ENCODE measurements around the gene DENND2C. TPM values are rescaled to one million over a fixed set of nuclear protein-coding genes. Genes with fewer than 3 reads are reported as not detected.

DENND2C gene
- total and polyA plus RNA-seq, 2 of the 13 experiments (the other 11 are each of a cell fraction or from before 2014, with no cell fraction given), result 0.08 to 0.33 TPM

- Histone ChIP-seq H3K4me1 (ENCODE audit: insufficient read depth, low read length) (0 out of 2 replicates have a peak, but pooled peaks cover 1% of the 10 kb centered on the region), H3K9me3 (ENCODE audit: low read length) (no peaks in the 10 kb centered on the region), H3K4me3 (replicated peaks in 1 of 3; ENCODE audit: insufficient read depth in 1 of 3, low read depth in 2 of 3, low read length in 3 of 3) (no peak overlapping the region), H3K27me3 (ENCODE audit: control insufficient read depth in 1 of 2, insufficient read depth in 2 of 2, low read length in 2 of 2) (no peaks in the 10 kb centered on the region), H3K4me2 (ENCODE audit: low read depth, low read length) (no peak overlapping the region), H3K9ac (ENCODE audit: insufficient read depth, low read depth, low read length) (no peak overlapping the region), H3K27ac (ENCODE audit: extremely low read length, insufficient read depth, low read length) (no peak overlapping the region), H4K20me1 (ENCODE audit: insufficient read depth, low read length) (no peaks in the 10 kb centered on the region), H2AFZ (ENCODE audit: low read length) (no peak overlapping the region), H3K36me3 (replicated peaks in 1 of 2; ENCODE audit: control insufficient read depth in 1 of 2, insufficient read depth in 2 of 2, low read length in 2 of 2) (peaks cover 9 to 56% of the 10 kb centered on the region in 2 experiments; a peak in 4 of 5 replicates), H3K79me2 (ENCODE audit: insufficient read depth, low read length) (no peaks in the 10 kb centered on the region)
- 90% methylated on average over 2 of the region's 2 CpGs for WGBS (ENCODE audit: low lambda C conversion rate)
- no peak for TF ChIP-seq SIX1 (CRISPR knock-in tag; IDR thresholded peaks at IDR 0.05; ENCODE audit: borderline replicate concordance)
- intact Hi-C loops (cut with micrococcal nuclease; ENCODE audit: unreplicated experiment), result no loop called here
- in situ Hi-C loops (cut with HindIII; ENCODE audit: extremely low pct_ligation_motif_present, low pct_unique_long_range_greater_than_20kb), result no loop called here
- FAIRE-seq, result no peak
- ATAC-seq, result no peak
- CTCF ChIA-PET (ENCODE audit: low intra/inter-chr PET ratio, low total read pairs), result no interaction called here
- no TSS peak for BruUV-seq (replicated peaks)
- POLR2A ChIA-PET, result no interaction called here
- no peak for DNase-seq (ENCODE audit: low spot score)
Measured at GRCh38 chr1:114574365-114574764, 95.5 kb downstream of the DENND2C start.

- Histone ChIP-seq H2AFZ (ENCODE audit: low read length) (no peak overlapping the region), H3K27me3 (ENCODE audit: control insufficient read depth in 1 of 2, insufficient read depth in 2 of 2, low read length in 2 of 2) (no peaks in the 10 kb centered on the region), H3K4me2 (ENCODE audit: low read depth, low read length) (no peak overlapping the region), H3K4me1 (ENCODE audit: insufficient read depth, low read length) (no peaks in the 10 kb centered on the region), H4K20me1 (ENCODE audit: insufficient read depth, low read length) (no peaks in the 10 kb centered on the region), H3K9me3 (ENCODE audit: low read length) (no peaks in the 10 kb centered on the region), H3K9ac (ENCODE audit: insufficient read depth, low read depth, low read length) (no peak overlapping the region), H3K36me3 (replicated peaks in 1 of 2; ENCODE audit: control insufficient read depth in 1 of 2, insufficient read depth in 2 of 2, low read length in 2 of 2) (peaks cover 1 to 22% of the 10 kb centered on the region in 2 experiments; a peak in 2 of 5 replicates), H3K79me2 (ENCODE audit: insufficient read depth, low read length) (no peaks in the 10 kb centered on the region), H3K4me3 (replicated peaks in 1 of 3; ENCODE audit: insufficient read depth in 1 of 3, low read depth in 2 of 3, low read length in 3 of 3) (no peak overlapping the region), H3K27ac (ENCODE audit: extremely low read length, insufficient read depth, low read length) (no peak overlapping the region)
- intact Hi-C loops (cut with micrococcal nuclease; ENCODE audit: unreplicated experiment) (no loop called here), in situ Hi-C loops (cut with HindIII; ENCODE audit: extremely low pct_ligation_motif_present, low pct_unique_long_range_greater_than_20kb) (no loop called here)
- ATAC-seq (no peak), FAIRE-seq (no peak), DNase-seq (ENCODE audit: low spot score) (no peak)
- TF ChIP-seq PRPF4 (IDR thresholded peaks at IDR 0.05; ENCODE audit: low read depth, low read length, poor library complexity, severe bottlenecking) (no peak), FOXO4 (CRISPR knock-in tag; conservative IDR thresholded peaks at IDR 0.05) (no peak), PCBP1 (IDR thresholded peaks at IDR 0.05; ENCODE audit: borderline replicate concordance, low read depth, low read length) (no peak), SNAI1 (CRISPR knock-in tag; IDR thresholded peaks at IDR 0.05; ENCODE audit: borderline replicate concordance) (no peak), PTBP1 (IDR thresholded peaks at IDR 0.05; ENCODE audit: low read depth, low read length, poor library complexity, severe bottlenecking) (no peak), ZNF20 (CRISPR knock-in tag; IDR thresholded peaks at IDR 0.05) (no peak), ZNF281 (CRISPR knock-in tag; IDR thresholded peaks at IDR 0.05; ENCODE audit: borderline replicate concordance) (no peak), ZBTB39 (CRISPR knock-in tag; IDR thresholded peaks at IDR 0.05) (no peak), PLRG1 (conservative IDR thresholded peaks at IDR 0.05) (no peak)
- ChIA-PET POLR2A (no interaction called here), CTCF (ENCODE audit: low intra/inter-chr PET ratio, low total read pairs) (no interaction called here)
- BruUV-seq (replicated peaks), result no TSS peak
Measured at GRCh38 chr1:114564141-114564540, 105.7 kb downstream of the DENND2C start.
